Measurements from ENCODE around the gene PTGIS.

PTGIS gene

DNA sequence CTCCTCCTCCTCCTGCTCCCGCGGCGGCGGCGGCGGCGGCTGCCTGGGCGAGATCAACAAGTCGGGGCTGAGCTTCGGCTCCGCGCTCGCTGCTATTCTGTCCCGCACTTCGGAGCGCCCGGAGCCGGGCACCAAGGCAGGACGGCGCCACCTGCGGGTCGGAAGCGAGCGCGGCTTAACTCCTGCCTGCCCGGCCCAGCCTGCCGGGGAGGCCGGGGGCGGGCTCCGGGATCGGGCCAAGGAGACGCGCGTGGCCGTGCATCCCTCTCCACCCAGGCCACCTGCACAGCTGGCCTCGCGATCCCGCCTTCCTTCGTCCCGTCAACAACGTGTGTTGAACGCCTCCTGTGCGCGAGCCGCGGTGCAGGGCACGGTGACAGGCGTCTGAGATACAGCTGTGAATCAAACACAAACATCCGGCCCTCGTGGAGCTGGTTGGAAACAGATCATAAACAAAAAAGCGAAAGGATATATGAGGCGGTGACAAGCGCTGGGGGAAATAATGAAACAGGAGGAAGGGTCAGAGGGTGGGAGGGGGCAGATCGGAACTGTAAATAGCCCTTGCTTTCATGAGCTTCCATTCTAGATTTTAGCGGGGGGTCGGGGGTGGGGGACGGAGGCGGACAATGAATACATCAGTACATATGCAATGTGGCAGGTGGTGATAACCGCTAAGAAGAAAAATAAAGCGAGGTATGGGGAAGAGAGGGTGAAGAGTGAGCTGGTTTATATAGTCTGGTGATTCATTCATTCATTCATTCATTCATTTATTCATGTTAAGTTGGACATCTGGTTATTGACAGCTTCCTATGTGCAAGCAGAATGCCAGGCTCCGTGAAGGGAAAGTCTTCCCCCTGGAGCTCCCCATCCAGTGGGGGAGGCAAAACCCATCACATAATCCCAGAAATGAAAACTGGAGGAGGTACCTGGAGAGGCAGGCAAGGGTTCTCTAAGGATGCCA lies 83.5 kb downstream of the PTGIS start:
- DNase-seq = peak; percentile 29 to 47

DNA sequence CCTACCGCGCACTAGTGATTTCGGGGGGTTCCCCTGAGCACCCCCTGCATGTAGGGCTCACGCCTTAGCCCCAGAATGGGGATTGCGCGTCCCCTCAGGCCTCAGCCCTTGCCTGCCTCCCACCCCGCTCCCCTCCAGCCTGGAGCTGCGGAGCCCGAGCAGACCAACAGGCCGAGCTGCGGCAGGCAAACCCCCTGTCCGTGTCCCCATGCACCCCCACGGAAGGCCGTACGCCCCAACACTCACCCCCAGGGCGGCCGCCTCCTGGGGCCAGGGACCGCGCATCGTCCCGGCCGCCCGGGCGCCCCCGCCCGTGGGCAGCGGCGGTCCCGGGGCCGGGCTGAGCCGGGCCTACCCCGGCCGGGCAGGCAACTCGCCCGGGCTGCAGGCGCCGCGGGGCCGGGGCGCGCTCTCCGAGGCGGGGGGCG lies 84.2 kb downstream of the PTGIS start:
- no peak for DNase-seq

DNA sequence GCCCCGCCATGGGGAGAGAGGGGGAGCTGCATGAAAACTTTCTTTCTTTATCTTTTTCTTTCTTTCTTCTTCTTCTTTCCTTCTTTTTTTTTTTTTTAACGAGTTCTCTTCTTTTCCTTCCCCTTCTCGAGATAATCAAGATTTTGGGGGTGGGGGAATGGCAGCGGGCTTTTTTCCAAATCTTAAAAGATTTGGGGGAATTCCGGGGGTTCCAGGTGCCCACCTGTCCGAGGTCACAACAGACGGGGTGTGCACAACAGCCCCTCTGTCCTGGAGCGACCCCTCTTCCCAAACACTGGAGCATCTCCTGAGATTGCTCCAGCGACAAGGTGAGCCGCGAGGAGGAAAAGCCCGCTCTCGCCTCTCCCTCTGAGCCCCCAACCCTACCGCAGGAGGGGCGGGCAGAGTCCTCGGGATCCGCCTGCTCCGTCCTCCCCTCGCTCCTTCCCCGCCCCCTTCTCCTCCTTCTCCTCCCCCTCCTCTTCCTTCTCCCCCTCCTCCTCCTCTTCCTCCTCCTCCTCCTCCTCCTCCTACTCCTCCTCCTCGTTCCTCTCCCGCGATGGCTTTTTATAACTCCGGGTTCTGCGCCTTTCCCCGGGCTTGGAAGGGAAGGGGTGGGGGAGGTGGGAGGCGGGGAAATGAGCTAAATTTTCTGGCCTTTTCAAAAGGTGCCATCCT lies 84.8 kb downstream of the PTGIS start:
- no peak for DNase-seq

DNA sequence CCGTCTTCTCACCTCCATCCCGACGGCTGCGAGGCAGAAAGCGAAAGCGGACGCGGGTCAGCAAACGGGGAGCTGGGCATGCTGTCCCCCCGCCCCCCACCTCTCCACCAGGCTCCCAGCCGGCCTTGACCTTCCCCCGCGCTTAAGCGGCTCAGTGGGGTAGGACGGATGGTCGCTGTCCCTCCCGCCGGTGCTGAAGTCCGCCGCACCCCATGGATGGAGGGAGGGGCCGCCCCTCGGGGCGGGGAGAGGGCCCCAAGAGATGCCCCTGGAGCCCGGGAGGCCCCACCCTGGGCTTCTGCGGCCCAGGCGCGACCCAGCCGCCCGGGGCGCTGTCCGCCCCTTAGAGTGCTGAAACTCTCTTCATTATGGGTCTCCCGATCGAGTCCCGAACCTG lies 85.3 kb downstream of the PTGIS start, which contains the start of gene KCNB1:
Gene KCNB1 (minus strand): TSS at position 48 of the 397 bp plus-strand sequence. CDS start 188 bp downstream, outside the sequence.
- DNase-seq = peak; percentile 12 to 34

DNA sequence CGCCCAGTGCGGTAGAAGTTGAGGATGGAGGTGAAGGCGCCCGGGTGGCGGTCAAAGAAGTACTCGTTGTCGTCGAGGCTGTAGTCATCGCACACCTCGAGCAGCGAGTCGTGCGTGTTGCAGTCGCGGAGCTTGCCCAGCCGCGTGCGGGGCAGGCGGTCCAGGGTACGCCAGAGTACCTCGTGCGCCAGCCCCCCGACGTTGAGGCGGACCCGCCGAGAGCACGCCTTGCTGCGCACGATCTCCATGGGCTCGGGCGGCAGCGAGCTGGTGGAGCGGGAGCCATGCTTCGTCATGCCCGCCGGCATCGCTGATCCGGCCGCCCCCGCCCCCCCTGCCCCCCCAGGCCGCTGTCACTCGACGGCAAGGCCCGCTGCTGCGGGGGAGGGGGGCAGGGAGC lies 85.8 kb downstream of the PTGIS start:
- no peak for DNase-seq

DNA sequence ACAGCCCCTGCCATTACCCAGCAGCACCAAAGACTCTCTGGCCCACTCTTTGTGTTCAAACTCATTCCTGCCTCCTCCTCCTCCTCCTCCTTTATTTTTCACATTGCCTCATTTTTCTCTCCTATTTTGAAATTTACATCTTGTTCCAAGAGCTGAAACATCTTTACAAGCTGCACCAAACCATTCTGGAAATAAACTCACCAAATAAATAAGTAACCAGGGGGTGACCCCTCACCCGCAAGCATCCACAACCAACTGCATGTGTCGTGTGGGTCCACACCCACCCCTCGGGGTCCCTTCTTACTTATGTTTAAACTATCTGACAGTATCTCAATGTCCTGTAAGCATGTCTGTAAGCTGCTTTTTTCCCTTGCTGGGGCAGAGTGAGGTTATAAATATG lies 86.8 kb downstream of the PTGIS start:
- no peak for DNase-seq

DNA sequence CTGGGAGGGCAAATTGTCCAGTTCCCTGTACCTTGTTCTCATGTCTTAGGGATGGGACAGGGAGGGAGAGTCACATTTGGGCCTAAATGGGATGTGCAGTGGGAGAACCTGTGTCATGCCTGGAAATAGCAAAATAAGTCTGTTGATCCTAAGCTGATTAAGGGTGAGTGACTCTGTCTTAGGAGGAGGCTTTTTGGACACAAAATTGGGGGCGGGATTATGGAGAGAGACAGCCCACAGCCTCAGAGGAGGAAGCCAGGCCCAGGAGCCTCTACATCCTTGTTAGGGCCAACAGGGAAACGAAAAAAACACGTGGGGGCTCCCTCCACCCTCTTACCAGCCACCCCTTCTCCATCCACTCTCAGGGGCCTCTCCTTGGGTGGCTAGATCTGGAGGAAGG lies 87.7 kb downstream of the PTGIS start:
- no peak for DNase-seq

DNA sequence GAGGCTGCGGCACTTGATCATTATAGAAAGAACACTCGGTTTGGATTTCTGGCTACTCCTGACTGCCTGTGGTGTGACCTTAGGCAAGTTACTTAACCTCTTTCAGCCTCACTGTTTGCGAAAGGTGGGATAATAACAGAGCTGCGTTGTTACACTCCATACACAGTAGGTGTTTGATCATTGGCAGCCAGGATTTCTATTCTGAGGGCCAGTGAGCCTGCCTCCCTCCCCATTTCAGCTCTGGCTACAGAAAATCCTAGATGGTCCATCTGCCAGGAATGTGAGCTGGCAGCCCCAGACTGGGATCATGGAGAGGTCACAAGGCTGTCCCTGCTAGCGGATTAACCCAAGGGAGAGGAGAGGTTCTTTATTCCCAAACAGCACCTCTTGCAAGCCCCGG lies 88.2 kb downstream of the PTGIS start:
- DNase-seq = no peak

DNA sequence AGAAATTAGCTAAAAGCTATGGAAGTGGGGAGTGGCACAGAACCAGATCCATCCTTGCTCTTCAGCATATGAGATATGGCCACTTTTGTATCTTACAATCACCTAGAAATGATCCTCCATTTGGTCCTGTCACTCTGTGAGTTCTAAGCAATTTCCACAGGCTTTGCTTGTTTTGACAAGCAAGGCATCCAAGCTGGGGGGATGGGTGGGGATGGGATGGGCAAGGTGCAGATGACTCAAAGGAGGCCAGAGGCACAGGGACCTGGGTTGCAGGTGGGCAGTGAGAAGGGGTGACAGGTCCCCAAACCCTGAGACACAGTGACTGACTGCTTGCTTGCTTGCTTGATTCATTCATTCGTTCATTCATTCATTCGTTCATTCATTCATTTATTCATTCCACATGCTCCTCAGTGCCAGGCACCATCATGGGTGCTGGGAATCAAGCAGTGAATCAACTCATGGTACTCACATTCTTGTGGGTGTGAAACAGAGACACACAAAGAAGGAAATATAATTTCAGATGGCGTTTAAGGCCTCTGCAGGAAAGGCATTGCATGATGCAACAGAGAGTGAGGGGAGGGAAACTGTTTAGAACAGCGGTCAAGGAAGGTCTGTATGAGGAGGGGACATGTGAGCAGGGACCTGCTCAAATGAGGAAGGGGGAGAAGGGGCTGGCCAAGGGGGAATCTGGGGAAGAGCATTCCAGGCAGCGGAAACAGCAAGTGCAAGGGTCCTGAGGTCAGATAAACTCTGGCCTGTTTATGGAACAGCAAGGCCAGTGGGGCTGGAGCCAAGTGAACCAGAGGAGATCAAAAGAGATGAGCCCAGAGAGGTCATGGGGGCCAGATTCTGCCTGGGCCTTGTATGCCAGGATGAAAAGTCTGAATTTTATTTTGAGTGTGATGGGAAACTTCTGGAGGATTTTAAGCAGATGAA lies 88.9 kb downstream of the PTGIS start:
- DNase-seq = no peak

DNA sequence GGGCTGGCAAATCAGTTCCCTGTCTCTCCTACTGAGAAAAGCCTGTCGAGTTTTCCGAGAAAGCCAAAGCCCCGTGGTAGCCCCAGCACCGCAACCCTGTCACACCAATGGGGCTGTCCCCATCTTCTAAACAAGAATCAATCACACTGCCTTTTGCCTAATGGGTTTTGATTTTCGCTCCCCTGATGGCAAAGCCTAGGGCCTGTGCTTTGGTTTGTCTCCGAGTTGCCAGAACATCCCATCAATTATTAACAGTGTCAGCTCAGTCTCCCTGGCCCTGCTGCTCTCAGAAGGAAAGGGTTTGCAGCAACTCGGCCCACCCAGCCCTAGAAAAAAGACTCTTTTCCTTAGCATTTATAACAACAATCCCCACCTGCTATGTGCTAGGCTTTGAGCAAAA lies 89.7 kb downstream of the PTGIS start:
- no peak for DNase-seq

DNA sequence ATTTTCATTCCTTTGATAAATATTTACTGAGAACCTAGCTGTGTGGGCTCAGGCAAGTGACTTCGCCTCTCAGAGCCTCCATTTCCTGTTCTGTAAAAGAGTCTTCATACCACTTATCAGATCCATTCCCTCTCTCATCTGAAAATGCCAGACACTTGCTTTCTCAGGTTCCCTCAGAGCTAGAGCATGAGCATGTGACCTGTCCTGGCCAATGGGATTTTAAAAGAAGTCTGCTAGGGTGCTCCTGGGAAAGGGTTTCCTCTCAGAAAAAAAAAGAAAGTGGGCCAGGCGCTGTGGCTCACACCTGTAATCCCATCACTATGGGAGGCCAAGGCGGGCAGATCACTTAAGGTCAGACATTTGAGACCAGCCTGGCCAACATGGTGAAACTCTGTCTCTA lies 90.7 kb downstream of the PTGIS start:
- DNase-seq = no peak

DNA sequence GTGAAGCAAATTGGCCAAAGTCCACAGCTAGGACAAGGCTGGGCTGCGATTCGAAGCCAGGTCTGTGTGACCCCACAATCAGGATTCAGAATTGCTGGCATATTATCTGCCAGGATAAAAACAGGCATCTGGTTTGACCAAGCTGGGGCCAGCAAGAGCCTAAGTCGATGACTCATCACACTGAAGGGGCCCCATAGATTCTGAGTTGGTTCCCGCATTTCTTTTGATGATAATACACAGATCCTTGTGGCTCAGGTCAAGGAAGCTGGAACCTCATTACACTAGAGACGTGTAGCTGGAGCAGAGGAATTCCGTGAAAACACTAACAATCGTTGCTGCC lies 92.0 kb downstream of the PTGIS start:
- DNase-seq = no peak

DNA sequence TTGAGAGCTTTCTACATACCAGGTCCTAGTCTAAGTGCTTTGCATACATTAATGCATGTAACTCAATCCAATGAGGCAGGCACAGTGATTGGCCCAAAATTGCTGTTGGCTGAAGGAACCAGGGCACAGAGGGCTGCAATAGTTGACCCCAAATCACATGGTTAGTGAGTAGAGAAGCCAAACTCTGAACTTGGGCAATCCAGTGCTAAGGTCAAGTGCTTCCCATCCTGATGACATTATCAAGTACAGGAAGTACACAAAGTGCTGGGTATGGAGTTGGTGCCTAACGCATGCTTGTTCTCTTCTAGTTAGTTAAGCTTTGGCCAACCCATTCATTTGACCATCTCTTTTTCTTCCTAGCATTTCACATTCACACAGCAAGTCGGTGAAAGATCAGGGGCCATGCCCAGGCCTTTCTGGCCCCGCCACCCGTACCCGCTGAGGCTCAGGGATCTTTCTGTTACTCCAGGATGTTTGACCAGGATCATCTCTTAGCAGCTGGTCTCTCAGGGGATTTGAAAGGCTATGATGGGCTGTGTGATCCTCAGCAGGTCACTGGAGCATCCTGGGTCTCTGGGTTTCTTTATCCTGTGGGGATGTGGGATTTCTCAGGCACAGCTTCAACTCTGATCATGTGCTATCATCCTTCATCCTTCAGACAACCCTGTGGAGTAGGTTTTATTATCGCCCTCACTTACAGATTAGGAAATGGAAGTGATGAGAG lies 92.5 kb downstream of the PTGIS start:
- DNase-seq = no peak

DNA sequence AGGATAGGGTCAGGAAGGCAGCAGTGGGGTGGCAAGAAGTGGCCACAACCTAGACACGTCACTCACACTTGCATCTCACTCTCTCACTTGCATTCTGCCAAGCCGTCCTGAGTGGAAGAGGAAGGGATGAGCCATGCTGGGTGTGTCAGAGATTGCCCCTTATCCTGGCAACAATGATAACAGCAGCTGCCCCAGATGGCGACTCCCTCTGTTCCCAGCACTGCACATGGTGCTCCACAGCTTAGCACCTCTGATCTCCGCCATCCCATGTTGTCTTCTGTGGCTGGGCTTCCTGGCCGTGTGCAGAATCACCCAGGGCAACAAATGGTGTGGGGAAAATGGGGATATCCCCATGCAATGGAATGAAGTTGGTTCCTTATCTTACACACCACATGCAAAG lies 96.5 kb downstream of the PTGIS start:
- DNase-seq = no peak

DNA sequence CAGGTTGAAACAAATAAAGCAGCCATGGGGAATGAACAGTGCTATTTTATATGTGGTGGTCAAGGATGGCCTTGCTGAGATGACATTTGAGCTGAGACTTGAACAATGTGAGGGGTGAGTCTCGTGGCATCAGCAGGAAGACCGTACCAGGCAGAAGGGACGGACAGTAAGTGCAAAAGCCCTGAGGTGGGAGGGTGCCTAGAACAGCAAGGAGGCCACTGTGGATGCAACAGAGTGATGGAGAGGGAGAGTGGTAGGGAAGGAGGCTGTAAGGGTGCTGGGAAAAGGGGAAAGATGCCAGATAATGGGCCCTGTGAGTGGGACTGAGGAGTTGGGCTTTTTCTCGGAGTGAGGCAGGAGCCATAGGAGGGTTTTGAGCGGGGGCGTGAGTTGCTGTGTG lies 97.0 kb downstream of the PTGIS start:
- no peak for DNase-seq

DNA sequence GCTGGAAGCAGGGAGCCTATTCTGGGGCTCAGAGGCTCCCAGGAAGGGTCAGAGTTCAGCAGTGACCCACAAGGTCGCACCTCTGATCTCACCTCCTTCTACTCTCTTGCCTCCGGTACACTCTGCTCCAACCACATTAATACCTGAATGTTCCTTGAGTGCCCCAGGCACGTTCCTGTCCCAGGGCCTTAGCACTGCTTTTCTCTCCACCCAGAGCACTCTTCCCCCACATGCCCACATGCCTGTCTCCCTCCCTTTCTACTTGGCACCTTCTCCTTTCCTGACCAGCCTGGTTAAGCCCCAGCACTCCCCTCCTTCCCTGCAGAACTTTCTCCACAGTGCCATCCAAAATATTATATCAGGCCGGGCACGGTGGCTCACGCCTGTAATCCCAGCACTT lies 98.9 kb downstream of the PTGIS start:
- no peak for DNase-seq

DNA sequence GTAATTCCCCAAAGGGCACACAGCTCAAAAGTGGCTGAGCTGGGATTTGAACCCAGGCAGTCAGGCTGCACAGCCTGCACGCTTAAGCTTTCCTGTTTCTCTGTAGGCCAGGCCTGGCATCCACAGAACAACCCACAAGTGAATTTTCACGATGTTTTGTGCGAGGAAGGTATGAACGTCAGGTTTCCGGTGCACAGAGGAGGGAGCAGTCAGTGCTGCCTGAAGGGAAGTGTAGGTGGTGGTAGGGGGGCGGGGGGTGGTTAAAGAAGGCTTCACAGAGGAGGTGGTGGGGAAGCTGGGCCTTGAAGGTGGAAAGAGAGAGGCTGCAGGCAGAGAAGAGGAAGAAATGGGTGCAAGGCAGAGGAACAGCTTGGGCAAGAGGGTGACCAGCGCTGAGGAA lies 99.5 kb downstream of the PTGIS start:
- no peak for DNase-seq

DNA sequence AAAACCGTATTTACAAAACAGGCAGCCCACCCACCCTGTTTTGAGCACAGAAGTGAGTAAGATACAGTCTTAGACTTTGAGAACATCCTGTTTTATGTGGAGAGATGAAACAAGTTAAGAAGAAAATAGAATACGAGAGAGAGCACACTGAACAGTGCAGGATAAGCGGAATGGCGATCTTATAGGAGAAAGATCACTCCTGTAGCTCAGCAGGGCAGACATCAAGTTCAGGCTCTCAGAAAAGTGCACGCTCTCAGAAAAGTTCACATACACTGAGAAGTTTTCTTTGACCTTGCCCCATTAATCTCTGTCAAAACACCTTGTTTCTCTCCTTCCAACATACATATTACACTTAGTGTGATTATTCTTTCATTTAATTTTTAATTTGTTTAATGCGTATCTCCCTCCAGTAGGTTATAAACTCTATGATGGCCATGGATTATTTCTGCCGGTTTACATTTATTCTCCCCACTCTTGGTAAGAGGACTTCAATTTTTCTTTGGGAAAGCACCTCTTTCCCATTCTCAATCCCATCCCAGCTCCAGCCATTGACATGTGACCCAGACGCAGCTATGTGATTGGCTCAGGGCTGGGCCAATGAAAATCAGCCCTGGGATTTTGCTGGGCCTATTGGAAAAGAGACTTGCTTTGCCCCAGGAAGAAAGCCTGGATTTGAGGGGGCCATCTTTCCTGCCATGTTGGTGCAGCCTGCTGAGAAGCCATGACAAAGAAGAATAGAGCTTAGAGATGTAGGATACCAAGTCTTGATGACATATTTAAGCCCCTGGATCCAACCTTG lies 101.6 kb downstream of the PTGIS start:
- no peak for DNase-seq

DNA sequence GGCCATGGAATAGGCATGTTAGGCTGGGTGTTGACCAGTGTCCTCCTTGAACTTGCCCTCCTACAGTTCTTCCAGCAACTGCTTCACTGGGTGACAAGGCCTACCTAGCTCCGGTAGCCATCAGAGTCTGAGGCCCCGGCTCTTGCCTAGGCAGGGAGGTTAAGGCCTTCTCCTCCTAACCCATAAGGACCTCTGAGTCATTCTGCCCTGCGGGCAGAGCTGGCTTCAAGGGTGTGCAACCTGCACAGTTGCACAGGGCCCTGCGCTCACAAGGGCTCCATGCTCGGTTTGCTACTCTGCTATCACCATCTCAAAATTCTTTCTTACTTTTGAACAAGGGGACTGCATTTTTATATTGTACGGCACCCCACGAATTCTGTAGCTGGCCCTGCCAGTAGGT lies 103.4 kb downstream of the PTGIS start:
- no peak for DNase-seq

DNA sequence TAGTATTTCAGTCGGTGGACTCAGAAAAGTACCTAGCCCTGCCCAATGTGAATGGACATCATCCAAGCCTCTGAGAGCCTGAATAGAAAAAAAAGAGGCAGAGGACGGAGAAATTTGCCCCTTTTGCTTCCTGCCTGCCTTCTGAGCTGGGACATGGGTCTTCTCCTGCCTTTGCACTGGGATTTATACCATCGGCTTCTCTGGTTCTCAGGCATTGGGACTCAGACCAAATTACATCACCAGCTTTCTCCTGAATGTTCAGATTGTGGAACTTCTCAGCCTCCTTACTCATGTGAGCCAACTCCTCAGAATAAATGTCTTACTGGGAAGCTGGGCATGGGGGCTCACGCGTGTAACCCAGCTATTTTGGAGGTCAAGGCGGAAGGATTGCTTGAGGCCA lies 105.3 kb downstream of the PTGIS start:
- DNase-seq = no peak

DNA sequence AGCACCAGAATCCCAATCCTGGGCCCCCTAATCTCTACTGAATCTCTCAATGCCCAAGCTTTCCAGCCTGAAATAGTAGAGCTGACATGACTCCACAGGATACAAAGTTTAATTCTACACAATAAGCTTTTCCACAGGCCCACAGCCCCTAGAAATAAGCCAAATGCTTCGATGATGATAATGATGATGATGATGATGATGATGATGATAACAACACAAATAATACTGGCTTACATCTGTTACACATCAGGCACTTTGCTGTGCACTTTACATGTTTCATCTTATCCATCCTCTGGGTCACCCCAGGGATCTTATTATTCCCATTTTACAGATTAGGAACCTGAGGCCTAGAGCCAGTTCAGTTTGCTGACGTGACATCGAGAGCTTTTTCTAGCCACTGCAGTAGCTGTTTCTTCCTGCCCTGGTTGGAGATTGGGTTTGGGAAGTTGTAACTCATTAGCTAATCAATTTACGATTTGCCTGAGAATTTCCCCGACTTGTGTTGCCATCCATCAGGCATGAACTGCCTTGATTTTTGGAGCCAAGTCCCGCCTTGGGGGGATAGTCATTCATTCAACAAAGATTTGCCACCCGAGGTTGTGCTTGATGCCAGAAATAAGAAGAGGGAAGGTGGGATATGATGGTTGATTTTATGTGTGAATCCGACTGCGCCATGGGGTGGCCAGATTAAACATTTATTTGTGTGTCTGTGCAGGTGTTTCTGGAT lies 105.9 kb downstream of the PTGIS start:
- no peak for DNase-seq

Data from CD4-positive, alpha-beta T cell treated with Interleukin-1 beta for 1 hour (primary cell).